GM18526 (cell line): Measurements from ENCODE around the gene USP17L20.
"Not testable (repeated sequence)": the region's sequence is repeated elsewhere in the genome, so short reads cannot be mapped to it uniquely, and the experiment has no call there.

Experiments
- POLR2A ChIP-seq: IDR thresholded peaks from 3 replicates; pipeline ENCODE4 v1.6.1; 2011; ENCODE audit not compliant: insufficient read length; ENCODE audit errors: extremely low read depth

USP17L20 gene, protein sequence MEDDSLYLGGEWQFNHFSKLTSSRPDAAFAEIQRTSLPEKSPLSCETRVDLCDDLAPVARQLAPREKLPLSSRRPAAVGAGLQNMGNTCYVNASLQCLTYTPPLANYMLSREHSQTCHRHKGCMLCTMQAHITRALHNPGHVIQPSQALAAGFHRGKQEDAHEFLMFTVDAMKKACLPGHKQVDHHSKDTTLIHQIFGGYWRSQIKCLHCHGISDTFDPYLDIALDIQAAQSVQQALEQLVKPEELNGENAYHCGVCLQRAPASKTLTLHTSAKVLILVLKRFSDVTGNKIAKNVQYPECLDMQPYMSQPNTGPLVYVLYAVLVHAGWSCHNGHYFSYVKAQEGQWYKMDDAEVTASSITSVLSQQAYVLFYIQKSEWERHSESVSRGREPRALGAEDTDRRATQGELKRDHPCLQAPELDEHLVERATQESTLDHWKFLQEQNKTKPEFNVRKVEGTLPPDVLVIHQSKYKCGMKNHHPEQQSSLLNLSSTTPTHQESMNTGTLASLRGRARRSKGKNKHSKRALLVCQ

DNA sequence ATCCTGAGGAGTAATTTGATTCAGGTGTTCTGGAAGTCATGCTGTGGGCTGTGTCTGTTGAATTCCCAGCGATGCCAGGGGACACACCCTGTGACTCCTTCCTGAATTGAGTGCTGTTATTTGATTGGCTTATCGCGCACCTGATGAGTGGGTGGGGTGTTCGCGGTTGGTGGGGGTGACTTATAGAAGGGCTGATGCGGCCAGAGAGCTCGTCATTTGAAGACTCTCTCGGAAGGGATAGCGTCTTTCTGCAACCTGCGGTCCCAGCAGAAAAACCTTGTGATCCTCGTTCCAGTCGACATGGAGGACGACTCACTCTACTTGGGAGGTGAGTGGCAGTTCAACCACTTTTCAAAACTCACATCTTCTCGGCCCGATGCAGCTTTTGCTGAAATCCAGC lies at the start of gene USP17L20:
Gene USP17L20 (plus strand): TSS at position 301 of the 400 bp plus-strand sequence. CDS start 0 bp downstream, at position 301.
- TF ChIP-seq POLR2A = not testable (repeated sequence)

DNA sequence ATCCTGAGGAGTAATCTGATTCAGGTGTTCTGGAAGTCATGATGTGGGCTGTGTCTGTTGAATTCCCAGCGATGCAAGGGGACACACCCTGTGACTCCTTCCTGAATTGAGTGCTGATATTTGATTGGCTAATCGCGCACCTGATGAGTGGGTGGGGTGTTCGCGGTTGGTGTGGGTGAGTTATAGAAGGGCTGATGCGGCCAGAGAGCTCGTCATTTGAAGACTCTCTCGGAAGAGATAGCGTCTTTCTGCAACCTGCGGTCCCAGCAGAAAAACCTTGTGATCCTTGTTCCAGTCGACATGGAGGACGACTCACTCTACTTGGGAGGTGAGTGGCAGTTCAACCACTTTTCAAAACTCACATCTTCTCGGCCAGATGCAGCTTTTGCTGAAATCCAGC lies 47.6 kb upstream of the USP17L20 start, which contains the start of gene USP17L10:
Gene USP17L10 (plus strand): TSS at position 301 of the 400 bp plus-strand sequence. CDS start 0 bp downstream, at position 301.
- TF ChIP-seq POLR2A = not testable (repeated sequence)

DNA sequence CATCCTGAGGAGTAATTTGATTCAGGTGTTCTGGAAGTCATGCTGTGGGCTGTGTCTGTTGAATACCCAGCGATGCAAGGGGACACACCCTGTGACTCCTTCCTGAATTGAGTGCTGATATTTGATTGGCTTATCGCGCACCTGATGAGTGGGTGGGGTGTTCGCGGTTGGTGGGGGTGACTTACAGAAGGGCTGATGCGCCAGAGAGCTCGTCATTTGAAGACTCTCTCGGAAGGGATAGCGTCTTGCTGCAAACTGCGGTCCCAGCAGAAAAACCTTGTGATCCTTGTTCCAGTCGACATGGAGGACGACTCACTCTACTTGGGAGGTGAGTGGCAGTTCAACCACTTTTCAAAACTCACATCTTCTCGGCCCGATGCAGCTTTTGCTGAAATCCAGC lies 42.8 kb upstream of the USP17L20 start, which contains the start of gene USP17L11:
Gene USP17L11 (plus strand): TSS at position 301 of the 400 bp plus-strand sequence. CDS start 0 bp downstream, at position 301.
- not testable (repeated sequence) for TF ChIP-seq POLR2A

DNA sequence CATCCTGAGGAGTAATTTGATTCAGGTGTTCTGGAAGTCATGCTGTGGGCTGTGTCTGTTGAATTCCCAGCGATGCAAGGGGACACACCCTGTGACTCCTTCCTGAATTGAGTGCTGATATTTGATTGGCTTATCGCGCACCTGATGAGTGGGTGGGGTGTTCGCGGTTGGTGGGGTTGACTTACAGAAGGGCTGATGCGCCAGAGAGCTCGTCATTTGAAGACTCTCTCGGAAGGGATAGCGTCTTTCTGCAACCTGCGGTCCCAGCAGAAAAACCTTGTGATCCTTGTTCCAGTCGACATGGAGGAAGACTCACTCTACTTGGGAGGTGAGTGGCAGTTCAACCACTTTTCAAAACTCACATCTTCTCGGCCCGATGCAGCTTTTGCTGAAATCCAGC lies 38.1 kb upstream of the USP17L20 start, which contains the start of gene USP17L12:
Gene USP17L12 (plus strand): TSS at position 301 of the 400 bp plus-strand sequence. CDS start 0 bp downstream, at position 301.
- TF ChIP-seq POLR2A = not testable (repeated sequence)

DNA sequence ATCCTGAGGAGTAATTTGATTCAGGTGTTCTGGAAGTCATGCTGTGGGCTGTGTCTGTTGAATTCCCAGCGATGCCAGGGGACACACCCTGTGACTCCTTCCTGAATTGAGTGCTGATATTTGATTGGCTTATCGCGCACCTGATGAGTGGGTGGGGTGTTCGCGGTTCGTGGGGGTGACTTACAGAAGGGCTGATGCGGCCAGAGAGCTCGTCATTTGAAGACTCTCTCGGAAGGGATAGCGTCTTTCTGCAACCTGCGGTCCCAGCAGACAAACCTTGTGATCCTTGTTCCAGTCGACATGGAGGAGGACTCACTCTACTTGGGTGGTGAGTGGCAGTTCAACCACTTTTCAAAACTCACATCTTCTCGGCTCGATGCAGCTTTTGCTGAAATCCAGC lies 33.3 kb upstream of the USP17L20 start, which contains the start of gene USP17L13:
Gene USP17L13 (plus strand): TSS at position 301 of the 400 bp plus-strand sequence. CDS start 0 bp downstream, at position 301.
- TF ChIP-seq POLR2A = not testable (repeated sequence)

DNA sequence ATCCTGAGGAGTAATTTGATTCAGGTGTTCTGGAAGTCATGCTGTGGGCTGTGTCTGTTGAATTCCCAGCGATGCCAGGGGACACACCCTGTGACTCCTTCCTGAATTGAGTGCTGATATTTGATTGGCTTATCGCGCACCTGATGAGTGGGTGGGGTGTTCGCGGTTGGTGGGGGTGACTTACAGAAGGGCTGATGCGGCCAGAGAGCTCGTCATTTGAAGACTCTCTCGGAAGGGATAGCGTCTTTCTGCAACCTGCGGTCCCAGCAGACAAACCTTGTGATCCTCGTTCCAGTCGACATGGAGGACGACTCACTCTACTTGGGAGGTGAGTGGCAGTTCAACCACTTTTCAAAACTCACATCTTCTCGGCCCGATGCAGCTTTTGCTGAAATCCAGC lies 23.8 kb upstream of the USP17L20 start, which contains the start of gene USP17L15:
Gene USP17L15 (plus strand): TSS at position 301 of the 400 bp plus-strand sequence. CDS start 0 bp downstream, at position 301.
- TF ChIP-seq POLR2A = not testable (repeated sequence)

DNA sequence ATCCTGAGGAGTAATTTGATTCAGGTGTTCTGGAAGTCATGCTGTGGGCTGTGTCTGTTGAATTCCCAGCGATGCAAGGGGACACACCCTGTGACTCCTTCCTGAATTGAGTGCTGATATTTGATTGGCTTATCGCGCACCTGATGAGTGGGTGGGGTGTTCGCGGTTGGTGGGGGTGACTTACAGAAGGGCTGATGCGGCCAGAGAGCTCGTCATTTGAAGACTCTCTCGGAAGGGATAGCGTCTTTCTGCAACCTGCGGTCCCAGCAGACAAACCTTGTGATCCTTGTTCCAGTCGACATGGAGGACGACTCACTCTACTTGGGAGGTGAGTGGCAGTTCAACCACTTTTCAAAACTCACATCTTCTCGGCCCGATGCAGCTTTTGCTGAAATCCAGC lies 14.3 kb upstream of the USP17L20 start, which contains the start of gene USP17L17:
Gene USP17L17 (plus strand): TSS at position 301 of the 400 bp plus-strand sequence. CDS start 0 bp downstream, at position 301.
- not testable (repeated sequence) for TF ChIP-seq POLR2A

DNA sequence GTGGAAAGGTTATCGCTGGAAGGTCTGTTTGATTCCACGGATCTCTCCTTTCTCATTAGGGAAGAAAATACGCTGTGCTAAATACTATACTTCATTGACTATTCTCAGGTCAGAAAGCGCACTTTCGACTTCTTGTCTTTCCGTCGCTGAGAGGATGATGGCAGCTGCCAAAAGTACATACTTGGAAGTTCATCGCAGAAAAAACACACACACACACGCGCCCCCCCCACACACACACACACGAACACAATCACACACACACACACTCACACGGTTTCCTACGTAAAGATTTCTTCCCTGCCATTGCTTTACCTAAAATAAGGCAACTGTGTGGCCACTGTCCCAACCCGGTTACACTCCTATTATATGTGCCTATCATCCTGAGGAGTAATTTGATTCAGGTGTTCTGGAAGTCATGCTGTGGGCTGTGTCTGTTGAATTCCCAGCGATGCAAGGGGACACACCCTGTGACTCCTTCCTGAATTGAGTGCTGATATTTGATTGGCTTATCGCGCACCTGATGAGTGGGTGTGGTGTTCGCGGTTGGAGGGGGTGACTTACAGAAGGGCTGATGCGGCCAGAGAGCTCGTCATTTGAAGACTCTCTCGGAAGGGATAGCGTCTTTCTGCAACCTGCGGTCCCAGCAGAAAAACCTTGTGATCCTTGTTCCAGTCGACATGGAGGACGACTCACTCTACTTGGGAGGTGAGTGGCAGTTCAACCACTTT lies 9.8 kb upstream of the USP17L20 start, which contains the start of gene USP17L18:
Gene USP17L18 (plus strand): TSS at position 678 of the 728 bp plus-strand sequence. CDS start 0 bp downstream, at position 678.
- not testable (repeated sequence) for TF ChIP-seq POLR2A

DNA sequence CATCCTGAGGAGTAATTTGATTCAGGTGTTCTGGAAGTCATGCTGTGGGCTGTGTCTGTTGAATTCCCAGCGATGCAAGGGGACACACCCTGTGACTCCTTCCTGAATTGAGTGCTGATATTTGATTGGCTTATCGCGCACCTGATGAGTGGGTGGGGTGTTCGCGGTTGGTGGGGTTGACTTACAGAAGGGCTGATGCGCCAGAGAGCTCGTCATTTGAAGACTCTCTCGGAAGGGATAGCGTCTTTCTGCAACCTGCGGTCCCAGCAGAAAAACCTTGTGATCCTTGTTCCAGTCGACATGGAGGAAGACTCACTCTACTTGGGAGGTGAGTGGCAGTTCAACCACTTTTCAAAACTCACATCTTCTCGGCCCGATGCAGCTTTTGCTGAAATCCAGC lies 4.8 kb upstream of the USP17L20 start, which contains the start of gene USP17L19:
Gene USP17L19 (plus strand): TSS at position 301 of the 400 bp plus-strand sequence. CDS start 0 bp downstream, at position 301.
- TF ChIP-seq POLR2A = not testable (repeated sequence)

DNA sequence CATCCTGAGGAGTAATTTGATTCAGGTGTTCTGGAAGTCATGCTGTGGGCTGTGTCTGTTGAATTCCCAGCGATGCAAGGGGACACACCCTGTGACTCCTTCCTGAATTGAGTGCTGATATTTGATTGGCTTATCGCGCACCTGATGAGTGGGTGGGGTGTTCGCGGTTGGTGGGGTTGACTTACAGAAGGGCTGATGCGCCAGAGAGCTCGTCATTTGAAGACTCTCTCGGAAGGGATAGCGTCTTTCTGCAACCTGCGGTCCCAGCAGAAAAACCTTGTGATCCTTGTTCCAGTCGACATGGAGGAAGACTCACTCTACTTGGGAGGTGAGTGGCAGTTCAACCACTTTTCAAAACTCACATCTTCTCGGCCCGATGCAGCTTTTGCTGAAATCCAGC lies 4.6 kb downstream of the USP17L20 start, which contains the start of gene USP17L21:
Gene USP17L21 (plus strand): TSS at position 301 of the 400 bp plus-strand sequence. CDS start 0 bp downstream, at position 301.
- not testable (repeated sequence) for TF ChIP-seq POLR2A

DNA sequence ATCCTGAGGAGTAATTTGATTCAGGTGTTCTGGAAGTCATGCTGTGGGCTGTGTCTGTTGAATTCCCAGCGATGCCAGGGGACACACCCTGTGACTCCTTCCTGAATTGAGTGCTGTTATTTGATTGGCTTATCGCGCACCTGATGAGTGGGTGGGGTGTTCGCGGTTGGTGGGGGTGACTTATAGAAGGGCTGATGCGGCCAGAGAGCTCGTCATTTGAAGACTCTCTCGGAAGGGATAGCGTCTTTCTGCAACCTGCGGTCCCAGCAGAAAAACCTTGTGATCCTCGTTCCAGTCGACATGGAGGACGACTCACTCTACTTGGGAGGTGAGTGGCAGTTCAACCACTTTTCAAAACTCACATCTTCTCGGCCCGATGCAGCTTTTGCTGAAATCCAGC lies 9.4 kb downstream of the USP17L20 start, which contains the start of gene USP17L22:
Gene USP17L22 (plus strand): TSS at position 301 of the 400 bp plus-strand sequence. CDS start 0 bp downstream, at position 301.
- TF ChIP-seq POLR2A = not testable (repeated sequence)
